HG03558 (cell line): ENCODE measurements around the gene DDR2.
"Not testable (repeated sequence)": the region's sequence is repeated elsewhere in the genome, so short reads cannot be mapped to it uniquely, and the experiment has no call there.

ENCODE experiments used
- ATAC-seq: cut with Tn5 transposase; IDR thresholded peaks from one replicate; pipeline ENCODE4 v1.9.1; 2021; ENCODE audit warnings: moderate number of reproducible peaks; ENCODE audit not compliant: unreplicated experiment; ENCODE audit errors: extremely low read depth

Gene DDR2

GRCh38 chr1:162712317-162713029 is 80.2 kb downstream of the DDR2 start:
- no peak for ATAC-seq

GRCh38 chr1:162716123-162716522 is 83.9 kb downstream of the DDR2 start:
- ATAC-seq: no peak

GRCh38 chr1:162716552-162716951 is 84.3 kb downstream of the DDR2 start:
- no peak for ATAC-seq

GRCh38 chr1:162717548-162718184 is 85.4 kb downstream of the DDR2 start:
- ATAC-seq: no peak

- ATAC-seq: no peak
Measured at GRCh38 chr1:162719678-162720077, 87.4 kb downstream of the DDR2 start.

GRCh38 chr1:162720996-162721395 is 88.7 kb downstream of the DDR2 start:
- ATAC-seq: no peak

GRCh38 chr1:162721471-162721870 is 89.2 kb downstream of the DDR2 start:
- ATAC-seq: no peak

GRCh38 chr1:162722036-162722435 is 89.8 kb downstream of the DDR2 start:
- ATAC-seq: no peak

- ATAC-seq: no peak
Measured at GRCh38 chr1:162724583-162725120, 92.4 kb downstream of the DDR2 start.

- ATAC-seq: no peak
Measured at GRCh38 chr1:162725301-162725837, 93.1 kb downstream of the DDR2 start.

- ATAC-seq: no peak
Measured at GRCh38 chr1:162726555-162726954, 94.3 kb downstream of the DDR2 start.

- ATAC-seq: not testable (repeated sequence)
Measured at GRCh38 chr1:162727493-162727892, 95.2 kb downstream of the DDR2 start.

GRCh38 chr1:162728573-162728972 is 96.3 kb downstream of the DDR2 start:
- no peak for ATAC-seq

- ATAC-seq: not testable (repeated sequence)
Measured at GRCh38 chr1:162729195-162729774, 97.0 kb downstream of the DDR2 start.

- no peak for ATAC-seq
Measured at GRCh38 chr1:162732094-162732493, 99.8 kb downstream of the DDR2 start.

- no peak for ATAC-seq
Measured at GRCh38 chr1:162732566-162733335, 100.5 kb downstream of the DDR2 start.

GRCh38 chr1:162733336-162733590 is 101.0 kb downstream of the DDR2 start:
- no peak for ATAC-seq

- ATAC-seq: no peak
Measured at GRCh38 chr1:162734047-162734446, 101.8 kb downstream of the DDR2 start.

GRCh38 chr1:162736184-162736583 is 103.9 kb downstream of the DDR2 start:
- no peak for ATAC-seq

GRCh38 chr1:162736633-162737067 is 104.4 kb downstream of the DDR2 start:
- peak; percentile 70 for ATAC-seq

GRCh38 chr1:162740755-162741154 is 108.5 kb downstream of the DDR2 start:
- no peak for ATAC-seq
